Esophagus squamous epithelium (tissue), 5 donors: Measurements from ENCODE around the gene BABAM1. TPM values are rescaled to one million over a fixed set of nuclear protein-coding genes. Genes with fewer than 3 reads are reported as not detected.

ENCODE experiments used
- DNase-seq: peaks from one replicate; lab custom pipeline; 2025; lab: John Stamatoyannopoulos, UW
- H3K27ac ChIP-seq, 4 donors: fragments of 200-600 bp; sonication (generic); one replicate each; pipeline ENCODE4 v1.5.1; 2016 to 2019; ENCODE audit warnings: mild to moderate bottlenecking in 1 of 4
- H3K27me3 ChIP-seq, 4 donors: fragments of 200-600 bp; sonication (generic); 1 replicate in 3 of 4; 2 replicates in 1 of 4; pipeline versions ENCODE4 v1.5.1 to v1.6.0; 2017 to 2021; ENCODE audit warnings: antibody characterized with exemption in 1 of 4
- H3K36me3 ChIP-seq, 3 donors: fragments of 200-600 bp; sonication (generic); one replicate each; pipeline ENCODE4 v1.5.1; 2016 to 2019
- H3K4me1 ChIP-seq, 3 donors: fragments of 200-600 bp; sonication (generic); one replicate each; pipeline ENCODE4 v1.5.1; 2017 to 2019
- H3K4me3 ChIP-seq, 4 donors: fragments of 200-600 bp; sonication (generic); 1 replicate in 3 of 4; 2 replicates in 1 of 4; pipeline ENCODE4 v1.5.1; 2016 to 2019; ENCODE audit warnings: mild to moderate bottlenecking in 2 of 4, moderate library complexity in 1 of 4
- H3K9me3 ChIP-seq, 3 donors: fragments of 200-600 bp; sonication (generic); one replicate each; pipeline ENCODE4 v1.5.1; 2016 to 2019
- POLR2A ChIP-seq, 4 donors: fragments of 450-650 bp; IDR thresholded peaks; one replicate each; pipeline ENCODE4 v1.6.1; 2017; ENCODE audit warnings: antibody characterized with exemption in 4 of 4, mild to moderate bottlenecking in 4 of 4, moderate library complexity in 3 of 4
- WGBS, 2 donors: methylation state at CpG; one replicate each; pipeline ENCODE4 v1.1.5; 2018; 5-methylcytosine and 5-hydroxymethylcytosine counted together
- intact Hi-C: fragments of 100-400 bp; cut with DNase I; formaldehyde crosslinking; loops from one replicate; pipeline ENCODE4 v1.15.0; 2022
- total RNA-seq, 4 donors: library from RNA; depleted of rRNA; stranded (reverse); fragments of >200 nt; gene quantifications; one replicate each; pipeline ENCODE4 v1.1.0, GENCODE V29; 2016
- TF ChIP-seq, protein P1 (sequence below), 6 experiments: fragments of 450-650 bp in 4 of 6; fragments of 200-600 bp in 2 of 6; sonication (generic) in 2 of 6; IDR thresholded peaks; one replicate each; pipeline ENCODE4 v1.5.1; 2016 to 2019; ENCODE audit warnings: antibody characterized with exemption in 6 of 6, mild to moderate bottlenecking in 4 of 6, moderate library complexity in 4 of 6
- donor health status: DM: yes; HTN: yes; CAD: no.

The BABAM1 gene
- total RNA-seq, 4 donors from 2014 or later = 29.1 to 55.8 (median 53.1) TPM

- peak; percentile 95 for DNase-seq
- intact Hi-C loops = no loop called here
- WGBS, 2 donors = 0% methylated on average over 11 to 24 of the region's 46 CpGs
- peak within 1 kb of the TSS; percentile 90 to 93 (median 91) for H3K27ac ChIP-seq
- peak in 3 of 4 donors; percentile 64 to 74 (median 71) for TF ChIP-seq POLR2A (IDR thresholded peaks at IDR 0.05)
- TF ChIP-seq, protein P1, sequence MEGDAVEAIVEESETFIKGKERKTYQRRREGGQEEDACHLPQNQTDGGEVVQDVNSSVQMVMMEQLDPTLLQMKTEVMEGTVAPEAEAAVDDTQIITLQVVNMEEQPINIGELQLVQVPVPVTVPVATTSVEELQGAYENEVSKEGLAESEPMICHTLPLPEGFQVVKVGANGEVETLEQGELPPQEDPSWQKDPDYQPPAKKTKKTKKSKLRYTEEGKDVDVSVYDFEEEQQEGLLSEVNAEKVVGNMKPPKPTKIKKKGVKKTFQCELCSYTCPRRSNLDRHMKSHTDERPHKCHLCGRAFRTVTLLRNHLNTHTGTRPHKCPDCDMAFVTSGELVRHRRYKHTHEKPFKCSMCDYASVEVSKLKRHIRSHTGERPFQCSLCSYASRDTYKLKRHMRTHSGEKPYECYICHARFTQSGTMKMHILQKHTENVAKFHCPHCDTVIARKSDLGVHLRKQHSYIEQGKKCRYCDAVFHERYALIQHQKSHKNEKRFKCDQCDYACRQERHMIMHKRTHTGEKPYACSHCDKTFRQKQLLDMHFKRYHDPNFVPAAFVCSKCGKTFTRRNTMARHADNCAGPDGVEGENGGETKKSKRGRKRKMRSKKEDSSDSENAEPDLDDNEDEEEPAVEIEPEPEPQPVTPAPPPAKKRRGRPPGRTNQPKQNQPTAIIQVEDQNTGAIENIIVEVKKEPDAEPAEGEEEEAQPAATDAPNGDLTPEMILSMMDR (IDR thresholded peaks at IDR 0.05) = peak in 1 of 6 experiments; percentile 39
- H3K9me3 ChIP-seq = no peaks in the 10 kb centered on the region
- H3K27me3 ChIP-seq = no peaks in the 10 kb centered on the region
- peaks cover 7 to 27% (median 10%) of the 10 kb centered on the region in 3 donors for H3K36me3 ChIP-seq
- peak within 1 kb of the TSS; percentile 91 to 99 (median 93) for H3K4me3 ChIP-seq
- peaks cover 30 to 73% (median 48%) of the 10 kb centered on the region in 3 donors for H3K4me1 ChIP-seq
Observed at GRCh38 chr19:17309198-17309964, 42.1 kb downstream of the BABAM1 start, which contains the start of gene DDA1. Gene DDA1 (plus strand): TSS chr19:17309563. CDS start chr19:17309655, 92 bp downstream.

GRCh38 chr19:17309965-17310461, 42.8 kb downstream of the BABAM1 start:
- intact Hi-C loops = no loop called here
- Histone ChIP-seq H3K4me3 (peak overlapping the region; percentile 91 to 99 (median 93)), H3K27ac (peak overlapping the region; percentile 90 to 93 (median 91)), H3K4me1 (peaks cover 24 to 66% (median 42%) of the 10 kb centered on the region in 3 donors), H3K27me3 (no peaks in the 10 kb centered on the region), H3K36me3 (peaks cover 11 to 32% (median 15%) of the 10 kb centered on the region in 3 donors), H3K9me3 (no peaks in the 10 kb centered on the region)
- WGBS, 2 donors = 4 to 8% methylated on average over 8 to 17 of the region's 23 CpGs
- no peak for TF ChIP-seq POLR2A (IDR thresholded peaks at IDR 0.05)
- TF ChIP-seq, protein P1 (IDR thresholded peaks at IDR 0.05) = no peak
- no peak for DNase-seq

- Histone ChIP-seq H3K36me3 (peaks cover 11 to 46% (median 24%) of the 10 kb centered on the region in 3 donors), H3K9me3 (no peaks in the 10 kb centered on the region), H3K27ac (no peak overlapping the region), H3K4me3 (no peak overlapping the region), H3K27me3 (no peaks in the 10 kb centered on the region), H3K4me1 (peaks cover 24 to 55% (median 36%) of the 10 kb centered on the region in 3 donors)
- no peak for DNase-seq
- intact Hi-C loops = no loop called here
- WGBS, 2 donors = 65% methylated on average over 7 of the region's 11 CpGs
- no peak for TF ChIP-seq POLR2A (IDR thresholded peaks at IDR 0.05)
- TF ChIP-seq, protein P1 (IDR thresholded peaks at IDR 0.05) = no peak
Observed at GRCh38 chr19:17311455-17312188, 44.4 kb downstream of the BABAM1 start.

DNA sequence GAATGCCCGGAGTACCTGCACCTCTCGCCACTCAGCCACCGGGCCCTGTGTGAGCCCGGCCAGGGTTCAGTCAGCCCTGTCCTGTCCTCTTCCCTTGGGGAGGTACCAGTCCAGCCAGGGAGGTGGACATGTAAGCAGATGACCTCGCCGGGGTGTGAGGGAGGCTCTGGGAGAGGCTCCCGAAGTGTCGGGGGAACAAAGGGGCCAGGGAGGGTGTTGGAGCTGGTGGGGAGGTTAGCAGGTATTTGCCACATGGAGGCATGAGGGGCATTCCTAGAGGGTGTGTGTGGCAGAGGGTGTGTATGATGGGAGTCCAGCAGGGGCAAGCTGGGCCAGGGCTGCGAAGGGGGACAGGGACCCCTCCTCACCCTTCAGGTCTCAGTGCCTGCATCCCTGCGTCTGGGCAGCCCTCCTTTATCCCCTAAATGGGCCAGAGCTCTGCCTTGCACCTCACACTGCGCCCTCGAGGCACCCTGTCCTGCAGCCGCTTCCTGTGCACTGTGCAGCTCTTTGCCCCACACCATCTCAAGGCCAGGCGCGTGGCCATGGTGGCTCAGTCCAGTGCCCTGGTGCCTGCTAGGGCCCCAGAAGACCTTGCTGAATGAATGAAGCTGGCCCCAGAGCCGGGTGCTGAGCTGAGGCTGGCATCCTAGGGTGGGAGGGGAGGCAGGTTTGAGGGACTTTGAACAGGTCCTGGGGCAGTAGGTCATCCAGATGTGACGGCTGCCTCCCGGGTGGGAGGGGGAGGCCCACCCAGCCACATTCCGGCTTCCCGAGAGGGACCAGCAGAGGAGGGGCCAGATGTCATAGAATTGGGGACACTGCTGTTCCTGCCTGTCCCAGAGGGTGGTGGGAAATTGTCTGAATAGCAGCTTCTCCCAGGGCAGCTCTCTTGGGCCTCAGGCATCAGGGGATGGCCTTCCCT, 45.2 kb downstream of the BABAM1 start:
- Histone ChIP-seq H3K36me3 (peaks cover 11 to 51% (median 24%) of the 10 kb centered on the region in 3 donors), H3K4me1 (peaks cover 24 to 51% (median 31%) of the 10 kb centered on the region in 3 donors), H3K27ac (no peak overlapping the region), H3K9me3 (no peaks in the 10 kb centered on the region), H3K27me3 (no peaks in the 10 kb centered on the region), H3K4me3 (no peak overlapping the region)
- intact Hi-C loops = no loop called here
- WGBS, 2 donors = 65 to 91% methylated on average over 4 to 11 of the region's 20 CpGs
- TF ChIP-seq, protein P1 (IDR thresholded peaks at IDR 0.05) = no peak
- TF ChIP-seq POLR2A (IDR thresholded peaks at IDR 0.05) = no peak
- DNase-seq = no peak
